ACHN (cell line): Measurements from ENCODE around the gene PCSK5.
A peak's percentile ranks its signal among the peaks of the same experiment; 100 is the strongest.

Source experiments
- DNase-seq: peaks from one replicate; pipeline ENCODE4 v3.0.0-alpha.2; 2015
- in situ Hi-C: cut with HindIII; loops from 2 replicates; pipeline ENCODE4 v1.10.0; 2017; ENCODE audit warnings: low sequenced_read_pairs, low pct_ligation_motif_present, low pct_unique_long_range_greater_than_20kb

Gene PCSK5

GRCh38 chr9:76188905-76189304 is 298.4 kb downstream of the PCSK5 start:
- in situ Hi-C loops: no loop called here
- no peak for DNase-seq

- in situ Hi-C loops: no loop called here
- DNase-seq: no peak
Measured at GRCh38 chr9:76191493-76191892, 301.0 kb downstream of the PCSK5 start.

- in situ Hi-C loops: no loop called here
- no peak for DNase-seq
Measured at GRCh38 chr9:76192013-76192412, 301.5 kb downstream of the PCSK5 start.

- DNase-seq: no peak
- in situ Hi-C loops: no loop called here
Measured at GRCh38 chr9:76194896-76195295, 304.4 kb downstream of the PCSK5 start.

DNA sequence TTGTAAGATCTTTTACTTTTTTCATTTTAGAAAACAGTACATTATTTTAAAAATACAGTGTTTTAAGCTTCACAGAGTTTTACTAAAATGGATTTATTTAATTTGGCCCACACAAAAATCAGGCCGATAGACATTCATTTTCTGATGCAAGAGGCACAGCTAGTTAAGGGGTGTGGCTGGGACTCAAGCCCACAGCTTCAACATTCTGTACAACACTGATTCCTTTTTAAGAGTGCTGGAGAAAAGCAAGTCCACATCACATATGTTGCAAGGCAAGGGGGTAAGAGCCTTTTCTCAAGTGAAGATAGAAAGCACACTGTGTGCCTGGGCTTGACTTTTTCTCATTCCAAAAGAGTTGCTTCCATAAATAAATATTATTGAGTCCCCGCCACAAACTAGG is 307.9 kb downstream of the PCSK5 start:
- in situ Hi-C loops: no loop called here
- no peak for DNase-seq

DNA sequence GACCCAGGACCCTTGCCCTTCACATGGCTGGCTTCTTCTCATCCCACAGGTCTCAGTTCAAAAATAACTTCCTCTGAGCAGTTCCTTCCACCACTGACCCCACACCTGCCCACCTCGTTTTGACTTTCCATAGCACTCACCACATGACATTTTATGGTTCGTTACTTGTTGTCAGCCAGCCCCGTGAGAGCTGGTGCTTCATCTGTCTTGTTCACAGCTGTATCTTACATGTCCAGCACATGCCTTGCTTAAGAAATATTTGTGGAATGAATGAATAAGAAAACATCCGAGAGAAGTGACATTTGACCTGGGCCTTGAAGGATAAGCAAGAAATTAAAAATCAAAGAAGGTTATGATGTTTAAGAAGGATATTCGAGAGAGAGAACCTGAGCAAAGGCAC is 309.8 kb downstream of the PCSK5 start:
- no peak for DNase-seq
- in situ Hi-C loops: no loop called here

DNA sequence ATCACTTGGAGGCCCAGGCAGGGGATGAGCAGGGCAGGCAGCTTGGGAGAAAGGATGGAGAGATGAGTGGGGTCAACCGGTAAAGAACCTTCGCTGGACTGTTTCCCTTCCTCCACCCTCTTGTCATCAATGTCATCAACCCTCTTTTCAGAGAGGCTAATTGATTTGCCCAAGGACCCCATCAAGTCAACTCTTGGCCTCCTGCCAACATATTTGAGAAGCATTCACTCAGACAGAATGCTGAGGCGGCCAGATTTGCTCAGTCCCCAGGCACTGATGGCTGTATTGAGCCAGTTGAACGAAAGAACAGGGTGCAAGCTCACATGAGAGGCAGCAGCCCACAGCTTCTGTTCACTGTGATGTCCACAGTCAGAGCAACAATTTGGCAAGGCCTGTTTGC is 310.3 kb downstream of the PCSK5 start:
- in situ Hi-C loops: no loop called here

DNA sequence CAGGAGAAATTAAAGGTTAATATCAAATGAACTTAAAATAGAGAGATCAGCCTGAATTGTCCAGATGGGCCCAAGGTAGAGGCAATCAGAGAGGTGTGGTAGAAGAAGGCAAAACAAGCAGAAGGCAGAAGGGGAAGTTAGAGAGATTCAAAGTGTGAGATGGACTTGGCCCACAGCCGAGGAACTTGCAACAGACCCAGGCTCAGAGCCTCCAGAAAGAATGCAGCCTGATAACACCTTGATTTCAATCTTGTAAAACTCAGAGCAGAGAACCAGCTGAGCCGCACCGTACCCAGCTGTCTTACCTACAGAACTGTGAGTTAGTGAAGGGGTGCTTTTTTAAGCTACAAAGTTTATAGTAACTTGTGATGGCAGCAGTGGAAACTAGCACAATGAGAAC is 312.9 kb downstream of the PCSK5 start:
- no peak for DNase-seq
- in situ Hi-C loops: no loop called here

More for the DNA sequence above, 310.3 kb downstream of the PCSK5 start:
- no peak for DNase-seq

GRCh38 chr9:76206821-76207220 is 316.3 kb downstream of the PCSK5 start:
- in situ Hi-C loops: no loop called here
- no peak for DNase-seq

GRCh38 chr9:76213751-76214150 is 323.3 kb downstream of the PCSK5 start:
- DNase-seq: no peak
- in situ Hi-C loops: no loop called here

DNA sequence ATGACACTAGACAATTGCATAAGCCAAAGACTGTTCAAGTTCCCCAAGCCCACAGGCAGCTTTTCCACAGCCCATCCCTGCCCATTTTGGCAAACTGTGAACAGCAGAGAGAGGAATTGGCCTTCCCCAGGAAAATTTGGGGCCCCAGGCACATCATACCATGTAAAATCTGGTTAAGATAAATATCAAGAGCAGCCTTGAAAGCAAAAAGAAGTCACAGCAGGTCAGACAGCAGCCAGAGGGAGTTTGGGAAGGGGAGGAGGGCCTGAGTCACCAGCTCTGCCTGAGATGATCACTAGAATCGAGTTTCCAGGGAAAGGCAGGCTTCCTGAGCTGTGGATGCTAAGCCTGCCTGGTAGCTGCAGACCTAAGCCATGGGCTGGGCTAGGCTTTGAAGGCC is 324.6 kb downstream of the PCSK5 start:
- DNase-seq: no peak
- in situ Hi-C loops: no loop called here

DNA sequence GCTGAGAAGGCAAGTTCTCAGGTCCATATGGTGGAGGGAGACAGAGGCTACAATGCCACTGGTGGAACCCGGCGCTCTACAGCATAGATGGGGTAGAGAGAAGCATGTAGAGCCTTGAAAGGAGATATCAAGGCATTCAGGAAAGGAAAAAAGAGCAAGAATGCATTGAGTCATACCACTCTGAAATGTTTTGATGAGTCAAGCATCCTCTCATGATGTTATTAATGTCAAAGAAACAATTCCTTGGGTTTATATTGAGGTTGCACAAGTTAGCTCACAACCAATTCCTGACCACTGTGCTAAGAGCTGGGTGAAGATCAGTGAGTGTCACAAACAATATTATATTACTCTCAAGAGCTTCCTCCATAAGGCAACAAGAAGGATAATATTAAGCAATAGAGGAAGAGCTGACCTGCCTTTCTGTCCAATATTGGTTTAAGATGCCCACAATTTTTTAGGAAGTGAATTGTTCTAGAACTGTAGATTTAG is 325.7 kb downstream of the PCSK5 start:
- in situ Hi-C loops: no loop called here
- DNase-seq: peak; percentile 27

DNA sequence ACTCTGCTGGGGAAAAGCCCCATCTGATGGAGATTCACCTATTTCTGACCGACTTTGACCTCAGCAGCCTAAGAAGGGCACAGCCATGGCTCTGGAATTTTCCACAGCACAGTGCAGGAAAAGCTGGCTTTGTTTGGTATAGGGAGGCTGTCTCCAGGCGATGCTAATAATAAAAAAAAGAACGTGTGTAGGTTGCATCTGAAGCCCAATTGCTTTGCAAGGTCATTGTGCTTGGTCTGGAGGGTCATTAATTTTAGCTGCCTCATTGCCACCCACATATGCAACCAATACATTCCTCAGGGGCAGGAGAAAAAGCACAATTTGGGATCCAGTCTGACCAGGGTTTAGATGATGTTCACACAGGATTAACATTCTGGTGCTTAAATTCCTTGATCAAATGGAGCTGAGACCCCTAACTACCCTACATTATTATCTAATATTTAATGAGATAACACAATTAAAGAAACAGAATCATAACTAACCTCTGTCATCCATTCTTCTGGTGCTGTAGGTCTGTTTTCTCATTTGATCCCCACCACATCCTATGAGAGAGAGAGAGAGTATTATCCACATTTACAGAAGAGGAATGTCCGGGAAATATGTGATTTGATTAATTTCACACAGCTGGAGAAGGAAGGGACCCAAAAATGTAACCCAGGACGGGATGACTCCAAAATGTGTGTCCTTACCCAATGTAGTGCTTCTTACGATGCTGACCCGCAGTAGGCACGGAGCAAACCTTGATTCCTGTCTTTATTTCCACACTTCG is 327.8 kb downstream of the PCSK5 start:
- in situ Hi-C loops: no loop called here
- no peak for DNase-seq

DNA sequence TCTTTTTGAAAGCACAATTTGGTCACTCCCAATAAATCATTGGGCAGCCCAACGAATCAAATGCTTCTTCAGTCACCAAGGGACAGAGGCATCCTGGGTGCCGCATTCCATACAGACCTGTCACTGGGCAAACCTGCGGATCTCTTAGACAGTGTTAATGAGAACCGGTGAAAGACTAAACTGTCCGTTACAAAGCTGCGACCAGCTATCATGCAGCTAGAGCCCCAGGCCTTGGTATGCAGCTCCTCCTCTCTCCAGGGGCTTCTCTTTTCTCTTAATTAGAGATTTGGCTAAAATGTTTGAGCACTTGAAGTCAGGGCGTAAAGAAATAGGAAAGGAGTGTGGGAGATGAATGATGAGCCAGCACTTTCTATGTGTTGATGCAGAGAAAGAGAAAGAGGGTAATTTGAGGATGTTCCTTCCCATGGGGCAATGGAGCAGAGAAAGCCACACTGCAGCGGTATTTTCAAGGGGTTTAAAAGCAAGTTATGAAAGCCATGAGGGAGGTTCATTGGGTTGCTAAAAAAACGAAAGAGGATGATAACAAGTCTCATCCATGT is 328.5 kb downstream of the PCSK5 start:
- no peak for DNase-seq
- in situ Hi-C loops: no loop called here

- no peak for DNase-seq
- in situ Hi-C loops: no loop called here
Measured at GRCh38 chr9:76219560-76220151, 329.2 kb downstream of the PCSK5 start.

- in situ Hi-C loops: no loop called here
- no peak for DNase-seq
Measured at GRCh38 chr9:76221423-76221822, 330.9 kb downstream of the PCSK5 start.

- in situ Hi-C loops: no loop called here
- no peak for DNase-seq
Measured at GRCh38 chr9:76223749-76224340, 333.4 kb downstream of the PCSK5 start.

GRCh38 chr9:76227156-76227555 is 336.7 kb downstream of the PCSK5 start:
- in situ Hi-C loops: no loop called here
- no peak for DNase-seq

DNA sequence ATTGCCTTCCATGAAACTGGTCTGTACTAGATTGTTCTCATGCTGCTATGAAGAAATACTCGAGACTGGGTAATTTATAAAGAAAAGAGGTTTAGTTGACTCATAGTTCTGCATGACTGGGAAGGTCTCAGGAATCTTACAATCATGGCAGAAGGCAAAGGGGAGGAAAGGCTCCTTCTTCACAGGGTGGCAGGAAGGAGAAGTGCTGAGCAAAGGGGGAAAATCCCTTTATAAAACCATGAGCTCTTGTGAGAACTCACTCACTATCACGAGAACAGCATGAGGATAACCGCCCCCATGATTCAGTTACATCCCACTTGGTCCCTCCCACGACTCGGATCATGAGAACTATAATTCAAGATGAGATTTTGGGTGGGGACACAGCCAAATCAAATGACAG is 340.5 kb downstream of the PCSK5 start:
- DNase-seq: no peak
- in situ Hi-C loops: no loop called here
